ENCODE data around the gene CACNA2D2. TPM values are rescaled to one million over a fixed set of nuclear protein-coding genes. Genes with fewer than 3 reads are reported as not detected.

The CACNA2D2 gene
- total RNA-seq, 1 experiment from 2014 or later, result 22.0 TPM

- TF ChIP-seq AR (CRISPR knock-in tag; IDR thresholded peaks at IDR 0.05) (no peak), USF2 (CRISPR knock-in tag; IDR thresholded peaks at IDR 0.05) (no peak), SMAD3 (CRISPR knock-in tag; IDR thresholded peaks at IDR 0.05; ENCODE audit: borderline replicate concordance) (no peak), ATF2 (CRISPR knock-in tag; IDR thresholded peaks at IDR 0.05; ENCODE audit: borderline replicate concordance, low read depth) (no peak), ZNF219 (CRISPR knock-in tag; IDR thresholded peaks at IDR 0.05; ENCODE audit: borderline replicate concordance) (no peak), ATF6 (CRISPR knock-in tag; IDR thresholded peaks at IDR 0.05) (no peak), TEAD4 (CRISPR knock-in tag; IDR thresholded peaks at IDR 0.05) (no peak), ETV6 (CRISPR knock-in tag; IDR thresholded peaks at IDR 0.05) (no peak)
Measured at GRCh38 chr3:50339485-50340146, 163.8 kb downstream of the CACNA2D2 start (continued).

- POLR2A ChIA-PET, result interaction anchor here (0.6 kb wide), 1 partner anchor 127 kb away, joined by 4 read pairs; no protein-coding TSS in a partner anchor
- peaks cover 33% of the 10 kb centered on the region for H3K4me1 Mint-ChIP-seq
- H3K9me3 Mint-ChIP-seq, result no peaks in the 10 kb centered on the region
- DNase-seq (ENCODE audit: low spot score), result no peak
- no peak overlapping the region for H3K27ac Mint-ChIP-seq
- H3K36me3 Mint-ChIP-seq, result no peaks in the 10 kb centered on the region
- H3K4me3 Mint-ChIP-seq, result peak overlapping the region; percentile 95
- no peak for ATAC-seq
- CTCF ChIA-PET, result interaction anchor here (0.7 to 2.6 kb wide), 3 partner anchors 9 to 92 kb away, joined by 3 to 21 read pairs (median 12); partner anchors contain the start of gene HYAL1
- H3K27me3 Mint-ChIP-seq (ENCODE audit: low read depth), result peaks cover 60% of the 10 kb centered on the region
- TF ChIP-seq PRRX2 (CRISPR knock-in tag; IDR thresholded peaks at IDR 0.05) (no peak), PREB (CRISPR knock-in tag; IDR thresholded peaks at IDR 0.05; ENCODE audit: borderline replicate concordance) (no peak), PRDM15 (CRISPR knock-in tag; IDR thresholded peaks at IDR 0.05) (no peak), ZNF416 (CRISPR knock-in tag; IDR thresholded peaks at IDR 0.05) (no peak), FOXP4 (CRISPR knock-in tag; IDR thresholded peaks at IDR 0.05) (no peak), ZNF138 (CRISPR knock-in tag; conservative IDR thresholded peaks at IDR 0.05) (no peak), RELA (CRISPR knock-in tag; IDR thresholded peaks at IDR 0.05; ENCODE audit: borderline replicate concordance) (no peak), JUN (CRISPR knock-in tag; IDR thresholded peaks at IDR 0.05) (no peak), TEAD1 (CRISPR knock-in tag; IDR thresholded peaks at IDR 0.05) (no peak), ZNF121 (CRISPR knock-in tag; IDR thresholded peaks at IDR 0.05) (no peak), ZNF281 (CRISPR knock-in tag; IDR thresholded peaks at IDR 0.05) (no peak)
Measured at GRCh38 chr3:50338965-50339364, 164.5 kb downstream of the CACNA2D2 start.
